UCSD-AML1 (cell line): Measurements from ENCODE around the gene LYRM4.
"Not testable (repeated sequence)": the region's sequence is repeated elsewhere in the genome, so short reads cannot be mapped to it uniquely, and the experiment has no call there.

Experiments
- DNase-seq: peaks from one replicate; lab custom pipeline; 2025; ENCODE audit not compliant: unreplicated experiment; lab: John Stamatoyannopoulos, UW

Gene LYRM4

DNA sequence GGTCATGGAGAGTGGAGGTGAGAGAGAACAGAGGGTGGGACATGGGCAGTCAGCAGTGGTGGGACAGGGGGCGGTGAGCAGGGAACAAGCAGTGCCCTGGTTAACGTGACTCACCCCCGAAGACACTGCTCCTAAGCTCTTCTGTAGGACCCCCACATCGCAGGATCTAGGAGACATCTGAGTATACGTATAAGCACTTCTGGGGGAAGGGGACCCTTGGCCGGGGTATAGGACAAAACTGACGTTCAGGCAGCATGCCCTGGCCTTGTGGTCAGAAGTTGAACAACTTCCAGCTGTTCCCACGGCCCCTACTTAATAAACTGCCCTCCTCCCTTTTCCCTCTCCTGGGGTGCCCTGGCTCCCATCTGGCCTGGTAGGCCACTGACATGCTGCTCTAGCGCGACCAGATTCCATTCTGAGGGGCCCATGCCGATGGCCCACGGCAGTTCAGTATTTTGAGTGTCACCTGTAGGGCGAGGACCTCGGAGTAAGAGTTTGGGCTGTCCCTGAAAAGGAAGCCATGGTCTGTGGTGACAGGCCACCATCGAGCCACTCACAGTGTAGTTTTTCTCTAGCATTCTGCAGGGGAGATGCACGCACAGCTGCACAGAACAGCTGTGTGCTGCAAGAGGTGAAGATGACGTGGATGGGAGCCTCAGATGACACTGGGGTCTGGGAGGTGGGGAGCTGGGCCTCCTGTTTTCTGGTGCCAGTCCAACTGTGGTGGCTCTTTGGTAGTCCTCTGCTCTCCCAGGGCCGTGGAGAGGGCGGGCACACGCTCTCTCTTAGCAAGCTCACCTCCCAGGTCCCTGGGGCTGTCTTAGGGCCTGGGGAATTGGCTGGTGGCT lies 137.2 kb downstream of the LYRM4 start:
- DNase-seq, result no peak

DNA sequence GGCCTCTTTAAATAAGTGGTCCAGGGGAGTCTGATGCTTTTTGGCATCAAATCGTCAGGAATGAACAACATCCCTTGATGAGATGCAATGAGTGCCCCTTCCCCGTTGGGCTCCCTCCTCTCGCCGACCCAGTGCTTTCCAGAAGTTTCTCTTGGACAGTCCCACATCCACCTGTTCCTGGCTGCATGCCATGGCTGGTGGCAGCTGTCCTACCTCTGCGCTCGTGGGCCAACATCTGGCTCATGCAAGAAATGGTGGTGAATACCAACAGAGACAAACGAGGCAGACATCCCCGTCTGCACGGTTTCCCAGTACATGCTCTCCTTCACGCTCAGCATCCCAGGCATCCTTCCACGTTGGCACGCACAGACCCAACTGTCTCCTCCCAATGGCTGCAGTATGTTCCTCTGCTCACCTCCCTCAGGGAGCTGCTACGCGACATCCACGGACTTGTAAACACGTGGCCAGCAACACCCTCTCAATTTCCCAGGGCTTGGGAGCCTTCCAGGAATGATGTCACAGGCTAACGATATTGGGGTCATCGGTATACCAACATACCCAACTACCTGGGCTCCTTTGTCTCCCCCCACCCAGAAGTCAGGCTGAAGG lies 138.1 kb downstream of the LYRM4 start:
- DNase-seq, result no peak

- no peak for DNase-seq
Observed at GRCh38 chr6:5121956-5122355, 138.8 kb downstream of the LYRM4 start.

DNA sequence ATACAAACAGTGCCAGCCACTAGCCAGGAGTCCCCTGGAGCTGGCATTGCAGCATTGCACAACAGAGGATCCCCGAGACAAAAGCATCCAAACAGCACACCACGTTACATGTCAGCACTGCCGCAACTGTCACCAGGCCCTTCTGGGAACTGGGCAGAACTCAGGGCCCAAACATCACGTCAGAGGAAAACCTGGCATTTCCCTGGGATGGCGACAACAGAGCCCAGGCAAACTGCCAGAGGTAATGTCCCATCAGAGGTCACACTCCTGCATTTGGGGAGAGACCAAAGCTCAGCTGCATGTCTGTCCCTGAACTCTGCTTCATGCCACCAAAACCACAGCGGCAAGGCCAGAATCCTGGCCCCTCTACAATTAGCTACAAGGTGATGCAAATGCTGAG lies 139.3 kb downstream of the LYRM4 start:
- no peak for DNase-seq

- not testable (repeated sequence) for DNase-seq
Observed at GRCh38 chr6:5120543-5120942, 140.2 kb downstream of the LYRM4 start.

DNA sequence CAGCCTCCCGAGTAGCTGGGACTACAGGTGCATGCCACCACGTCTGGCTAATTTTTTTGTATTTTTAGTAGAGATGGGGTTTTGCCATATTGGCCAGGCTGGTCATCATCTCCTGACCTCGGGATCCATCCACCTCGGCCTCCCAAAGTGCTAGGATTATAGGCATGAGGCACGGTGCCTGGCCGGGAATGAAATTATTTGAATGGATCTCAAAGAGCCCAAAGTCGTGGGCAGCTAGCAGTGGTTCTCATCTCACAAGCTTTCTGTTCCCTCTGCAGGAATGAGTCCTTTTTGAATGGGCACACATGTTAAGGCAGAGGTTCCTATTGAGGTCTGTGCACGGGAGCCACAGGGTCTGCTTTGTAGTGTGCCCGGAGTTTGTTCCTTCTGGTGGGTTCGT lies 140.7 kb downstream of the LYRM4 start:
- no peak for DNase-seq

- DNase-seq, result no peak
Observed at GRCh38 chr6:5119090-5119951, 141.4 kb downstream of the LYRM4 start.

GRCh38 chr6:5116243-5116991 lies 144.3 kb downstream of the LYRM4 start:
- DNase-seq, result no peak

DNA sequence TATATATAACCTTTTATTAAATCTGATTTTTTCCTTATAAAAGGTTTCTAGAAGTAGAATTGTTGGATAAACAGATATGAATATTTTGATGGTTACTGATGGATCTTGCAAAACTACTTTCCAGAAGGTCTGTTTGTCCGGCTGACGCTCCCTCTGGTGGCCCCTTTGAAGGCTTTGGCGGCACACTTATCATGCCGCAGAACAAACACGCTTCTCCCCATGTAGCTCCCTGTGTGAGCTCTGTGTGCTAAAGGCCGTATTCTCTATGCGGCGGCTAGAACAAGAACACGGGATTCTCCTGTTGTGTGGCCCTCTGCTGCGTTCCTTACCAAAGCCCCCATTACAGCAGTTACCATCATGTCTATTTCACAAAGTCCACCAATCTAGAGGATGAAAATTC lies 145.6 kb downstream of the LYRM4 start:
- no peak for DNase-seq

- no peak for DNase-seq
Observed at GRCh38 chr6:5113096-5113495, 147.7 kb downstream of the LYRM4 start.

DNA sequence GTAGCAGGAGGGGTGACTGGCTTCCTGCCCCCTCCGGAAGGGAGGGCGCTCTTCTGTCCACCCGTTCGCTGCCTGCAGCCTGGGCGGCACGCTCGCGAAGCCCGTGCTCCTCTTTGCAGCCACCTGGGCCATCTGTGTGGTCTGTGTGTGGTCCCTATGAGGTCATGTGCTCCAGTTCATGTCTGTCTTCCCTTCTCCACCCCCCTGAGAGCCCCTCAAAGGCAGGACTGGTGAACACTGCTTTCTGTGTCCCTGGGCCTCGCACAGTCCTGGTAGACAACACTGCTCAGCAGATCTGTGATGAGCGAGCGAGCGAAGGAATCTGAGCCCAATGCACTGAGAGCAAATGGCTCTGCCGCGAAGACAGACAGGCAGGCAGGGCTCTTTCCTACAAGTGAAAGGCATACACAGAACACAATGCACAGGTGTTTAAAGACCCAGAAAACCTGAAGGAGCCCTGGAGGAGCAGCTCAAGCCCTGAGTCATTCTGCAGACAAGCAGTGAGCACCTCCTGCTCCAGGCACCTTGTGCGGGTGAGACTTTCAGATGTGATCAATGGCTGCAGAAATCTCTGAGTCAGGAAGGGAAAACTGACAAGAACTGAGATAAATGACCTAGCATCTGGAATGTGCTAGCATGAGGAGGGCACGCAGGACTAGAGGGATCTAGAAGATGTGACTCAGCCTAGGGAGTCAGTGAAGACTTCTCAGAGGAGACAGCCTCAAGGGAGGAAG lies 148.5 kb downstream of the LYRM4 start:
- DNase-seq, result no peak

GRCh38 chr6:5111626-5112025 lies 149.1 kb downstream of the LYRM4 start:
- DNase-seq, result no peak

DNA sequence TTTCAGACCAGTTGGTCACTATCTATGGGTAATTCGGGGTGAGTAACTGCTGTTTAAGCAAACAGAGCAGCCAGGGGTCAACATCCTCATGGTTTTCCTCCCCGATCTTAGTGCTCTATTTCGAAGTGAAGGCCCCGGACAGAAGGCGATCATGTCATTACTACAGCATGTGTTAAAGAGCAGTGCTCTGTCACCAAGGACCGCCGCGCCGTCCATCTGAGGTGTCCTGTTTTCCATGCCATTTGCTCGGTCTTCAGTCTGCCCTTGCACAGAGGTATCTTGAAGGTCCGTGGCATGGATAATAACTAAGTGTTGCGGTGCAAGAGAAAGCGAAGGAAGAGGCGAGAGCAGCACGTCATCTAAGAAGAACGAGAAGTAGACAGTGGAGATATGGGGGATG lies 150.5 kb downstream of the LYRM4 start:
- DNase-seq, result no peak

- DNase-seq, result no peak
Observed at GRCh38 chr6:5109436-5109835, 151.3 kb downstream of the LYRM4 start.

- DNase-seq, result no peak
Observed at GRCh38 chr6:5108536-5109150, 152.1 kb downstream of the LYRM4 start.

DNA sequence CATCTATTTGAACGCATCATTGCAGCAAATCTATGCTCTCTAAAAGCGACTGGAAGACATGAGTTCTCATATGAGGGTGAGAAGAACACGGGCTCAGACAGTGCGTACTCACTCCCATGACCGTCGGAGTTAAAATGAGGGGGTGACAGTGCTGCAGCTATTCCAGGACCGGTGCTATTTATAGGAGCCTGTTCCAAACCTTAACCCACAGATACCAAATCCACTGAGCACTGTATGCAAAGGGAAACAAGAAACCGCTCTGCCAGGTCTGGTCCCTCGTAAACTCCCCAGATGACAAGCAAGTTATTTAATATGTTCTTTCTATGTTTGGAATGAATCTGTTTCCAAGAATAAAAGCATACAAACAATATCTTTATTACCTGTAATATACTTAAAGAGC lies 152.7 kb downstream of the LYRM4 start:
- no peak for DNase-seq

GRCh38 chr6:5107341-5107740 lies 153.4 kb downstream of the LYRM4 start:
- DNase-seq, result no peak

DNA sequence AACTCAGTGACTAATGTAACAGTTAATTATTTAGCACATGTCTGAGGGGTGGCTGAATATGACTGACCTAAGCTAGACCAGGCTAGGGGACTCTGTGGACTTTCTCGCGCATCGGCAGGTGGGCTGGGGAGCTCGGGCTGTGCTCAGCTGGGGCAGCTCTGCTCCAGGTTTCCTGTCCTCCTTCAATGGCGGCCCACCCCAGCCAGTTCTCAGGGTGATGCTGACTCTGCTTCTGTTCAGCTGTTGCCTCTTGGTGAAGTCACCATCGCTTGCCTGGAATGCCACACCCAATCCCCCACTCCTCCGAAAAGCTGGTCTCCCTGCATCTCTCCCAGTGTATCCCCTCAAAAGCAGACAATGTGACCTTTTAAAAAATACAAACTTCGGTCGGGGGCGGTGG lies 155.6 kb downstream of the LYRM4 start:
- no peak for DNase-seq

GRCh38 chr6:5104667-5105066 lies 156.1 kb downstream of the LYRM4 start:
- DNase-seq, result no peak

DNA sequence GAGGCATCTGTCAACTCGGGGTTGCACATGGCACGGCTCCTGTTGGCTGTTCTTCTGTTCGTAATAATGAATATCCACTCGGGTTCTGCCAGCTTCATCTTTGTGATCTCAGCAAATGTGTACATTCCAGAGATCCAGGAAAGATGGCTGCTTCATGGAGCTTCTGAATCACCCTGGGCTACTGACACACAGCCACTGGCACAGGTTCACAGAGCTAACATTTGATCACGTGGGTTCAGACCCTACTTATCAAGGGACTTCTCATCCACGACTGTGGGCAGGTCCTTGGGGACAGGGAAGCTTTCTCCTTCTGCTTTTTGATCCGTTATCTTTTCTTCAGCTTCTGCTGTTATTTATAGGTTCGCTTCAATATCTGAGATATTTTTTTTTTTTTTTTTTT lies 157.5 kb downstream of the LYRM4 start:
- DNase-seq, result no peak
